Cerebellar nuclear complex (tissue), 1 donor: Measurements from ENCODE around the gene PNPLA7.
"Not testable (repeated sequence)": the region's sequence is repeated elsewhere in the genome, so short reads cannot be mapped to it uniquely, and the experiment has no call there.

Experiments
- DNase-seq, 2 experiments: peaks; one replicate each; lab custom pipeline; 2025; lab: John Stamatoyannopoulos, UW

PNPLA7 gene

GRCh38 chr9:137480686-137481683 is 69.2 kb downstream of the PNPLA7 start:
- no peak for DNase-seq

GRCh38 chr9:137479892-137480685 is 70.1 kb downstream of the PNPLA7 start:
- no peak for DNase-seq

GRCh38 chr9:137478962-137479861 is 71.0 kb downstream of the PNPLA7 start:
- peak; percentile 68 to 87 for DNase-seq

- no peak for DNase-seq
Measured at GRCh38 chr9:137478613-137478961, 71.6 kb downstream of the PNPLA7 start.

- no peak for DNase-seq
Measured at GRCh38 chr9:137477778-137478612, 72.2 kb downstream of the PNPLA7 start.

GRCh38 chr9:137476856-137477255 is 73.3 kb downstream of the PNPLA7 start:
- DNase-seq, result no peak

GRCh38 chr9:137475666-137476065 is 74.5 kb downstream of the PNPLA7 start:
- DNase-seq, result no peak

- DNase-seq, result no peak
Measured at GRCh38 chr9:137474271-137474670, 75.9 kb downstream of the PNPLA7 start.

- no peak for DNase-seq
Measured at GRCh38 chr9:137470785-137471184, 79.4 kb downstream of the PNPLA7 start.

GRCh38 chr9:137467896-137468295 is 82.3 kb downstream of the PNPLA7 start:
- no peak for DNase-seq

GRCh38 chr9:137467161-137467581 is 83.0 kb downstream of the PNPLA7 start:
- DNase-seq, result no peak

GRCh38 chr9:137466389-137467085 is 83.7 kb downstream of the PNPLA7 start:
- not testable (repeated sequence) for DNase-seq

GRCh38 chr9:137465720-137466388 is 84.3 kb downstream of the PNPLA7 start:
- no peak for DNase-seq

- DNase-seq, result no peak
Measured at GRCh38 chr9:137465000-137465719, 85.0 kb downstream of the PNPLA7 start.

GRCh38 chr9:137464291-137464999 is 85.8 kb downstream of the PNPLA7 start:
- DNase-seq, result no peak

GRCh38 chr9:137463931-137464290 is 86.3 kb downstream of the PNPLA7 start:
- no peak for DNase-seq

GRCh38 chr9:137462986-137463930 is 86.9 kb downstream of the PNPLA7 start:
- DNase-seq, result peak in 1 of 2 experiments; percentile 83
